Heart left ventricle (tissue), 16 donors: ENCODE results near the gene MID1IP1. TPM values are rescaled to one million over a fixed set of nuclear protein-coding genes. Genes with fewer than 3 reads are reported as not detected.

Source experiments
- ATAC-seq, 4 donors: fragments of 200-7000 bp; cut with Tn5 transposase; one replicate each; pipeline ENCODE4 v1.9.1; 2020 to 2022; ENCODE audit warnings: moderate library complexity in 4 of 4, mild to moderate bottlenecking in 3 of 4, moderate number of reproducible peaks in 1 of 4
- DNase-seq, 5 donors: peaks; one replicate each; pipeline ENCODE4 v3.0.0-alpha.2; 2020
- H3K27ac ChIP-seq, 12 donors: fragments of 200-600 bp; sonication (generic) in 4 of 12; one replicate each; pipeline versions ENCODE4 v1.5.0 to v1.8.0; 2016 to 2022; ENCODE audit warnings: mild to moderate bottlenecking in 2 of 12
- H3K27me3 ChIP-seq, 9 donors: fragments of 200-600 bp; sonication (generic) in 2 of 9; one replicate each; pipeline versions ENCODE4 v1.5.1 to v1.8.0; 2016 to 2022; ENCODE audit warnings: mild to moderate bottlenecking in 3 of 9
- H3K36me3 ChIP-seq, 9 donors: fragments of 200-600 bp; sonication (generic) in 2 of 9; one replicate each; pipeline versions ENCODE4 v1.5.0 to v1.8.0; 2018 to 2022; ENCODE audit warnings: mild to moderate bottlenecking in 2 of 9
- H3K4me1 ChIP-seq, 12 donors: fragments of 200-600 bp; sonication (generic) in 4 of 12; one replicate each; pipeline versions ENCODE4 v1.5.0 to v1.8.0; 2016 to 2022; ENCODE audit warnings: mild to moderate bottlenecking in 3 of 12
- H3K4me3 ChIP-seq, 12 donors: fragments of 200-600 bp; sonication (generic) in 4 of 12; one replicate each; pipeline versions ENCODE4 v1.5.0 to v1.8.0; 2017 to 2022; ENCODE audit warnings: mild to moderate bottlenecking in 9 of 12, moderate library complexity in 4 of 12
- H3K9me3 ChIP-seq, 12 donors: fragments of 200-600 bp; sonication (generic) in 4 of 12; one replicate each; pipeline versions ENCODE4 v1.5.0 to v1.8.0; 2016 to 2022; ENCODE audit warnings: mild to moderate bottlenecking in 1 of 12
- POLR2A ChIP-seq, 2 donors: fragments of 450-650 bp; IDR thresholded peaks; one replicate each; pipeline ENCODE4 v1.6.1; 2017; ENCODE audit warnings: antibody characterized with exemption in 2 of 2, mild to moderate bottlenecking in 2 of 2, moderate library complexity in 2 of 2
- WGBS, 4 donors: extraction: QIAGEN DNeasy Blood & Tissue Kit in 2 of 4; methylation state at CpG; one replicate each; pipeline versions ENCODE4 v1.1.5 to v1.1.7; 2013 to 2018; 5-methylcytosine and 5-hydroxymethylcytosine counted together
- intact Hi-C, 10 donors: fragments of 100-400 bp; cut with DNase I; formaldehyde crosslinking; loops; one replicate each; pipeline versions ENCODE4 v1.11.1 to v1.14.2; 2022
- polyA plus RNA-seq, 2 donors: library from polyadenylated mRNA; stranded (reverse); fragments of 200-250 nt; gene quantifications; one replicate each; pipeline ENCODE4 v1.2.3, GENCODE V29; 2013
- total RNA-seq, 9 donors: library from RNA; depleted of rRNA in 2 of 9; stranded (reverse); fragments of >200 nt in 2 of 9; fragmentation: NEBNext Ultra II Directional in 3 of 9; extraction: Animal tissue kit (Norgen Biotek cat#: 25700) in 3 of 9; gene quantifications; one replicate each; pipeline versions ENCODE4 v1.1.0 to v1.2.4, GENCODE V29; 2016 to 2023
- TF ChIP-seq, protein P1 (sequence below), 12 donors: fragments of 200-600 bp; sonication (generic) in 4 of 12; IDR thresholded peaks; one replicate each; pipeline versions ENCODE4 v1.5.0 to v1.8.0; 2018 to 2022; ENCODE audit warnings: antibody characterized with exemption in 12 of 12, mild to moderate bottlenecking in 5 of 12
- donor health status: ischemic (EF 13 %, LVEDD 7.1; RV severe dilation, severe dysfunction).
- donor health status: healthy with polysubstance abuse.
- donor health status: DM: no; HTN: yes; CAD: no.
- donor health status: DM: no; HTN: no; CAD: no.
- donor health status: ischemic (EF 25% LVEDD 6.9; RV normal size, moderate dysfunction).
- donor health status: ischemic (EF 25% LVEDD 5.7; RV mildly dilated, moderate dysfunction).
- donor health status: healthy.
- donor health status: DM: yes; HTN: yes; CAD: no.
- donor health status: ischemic (EF 35%, LVEDD 5.7; RV mildly dilated, moderate dysfunction).
- donor health status: nonischemic (EF 11% LVEDD 7.7; RV severe dilation, severe dysfunction).
- donor health status: DM: yes; HTN: yes; CAD: no.
- donor health status: PGD.
- donor health status: ischemic (EF 29% LVEDD 5.4; RV normal size, mild dysfunction).
- donor health status: nonischemic (EF 23%, LVEDD 6.1; RV moderate dilation, normal function).

MID1IP1 gene
- total and polyA plus RNA-seq, 11 donors = 19.2 to 146 (median 34.5) TPM

GRCh38 chrX:38760883-38761282 is 40.4 kb upstream of the MID1IP1 start:
- no peak overlapping the region for H3K4me3 ChIP-seq
- TF ChIP-seq, protein P1, sequence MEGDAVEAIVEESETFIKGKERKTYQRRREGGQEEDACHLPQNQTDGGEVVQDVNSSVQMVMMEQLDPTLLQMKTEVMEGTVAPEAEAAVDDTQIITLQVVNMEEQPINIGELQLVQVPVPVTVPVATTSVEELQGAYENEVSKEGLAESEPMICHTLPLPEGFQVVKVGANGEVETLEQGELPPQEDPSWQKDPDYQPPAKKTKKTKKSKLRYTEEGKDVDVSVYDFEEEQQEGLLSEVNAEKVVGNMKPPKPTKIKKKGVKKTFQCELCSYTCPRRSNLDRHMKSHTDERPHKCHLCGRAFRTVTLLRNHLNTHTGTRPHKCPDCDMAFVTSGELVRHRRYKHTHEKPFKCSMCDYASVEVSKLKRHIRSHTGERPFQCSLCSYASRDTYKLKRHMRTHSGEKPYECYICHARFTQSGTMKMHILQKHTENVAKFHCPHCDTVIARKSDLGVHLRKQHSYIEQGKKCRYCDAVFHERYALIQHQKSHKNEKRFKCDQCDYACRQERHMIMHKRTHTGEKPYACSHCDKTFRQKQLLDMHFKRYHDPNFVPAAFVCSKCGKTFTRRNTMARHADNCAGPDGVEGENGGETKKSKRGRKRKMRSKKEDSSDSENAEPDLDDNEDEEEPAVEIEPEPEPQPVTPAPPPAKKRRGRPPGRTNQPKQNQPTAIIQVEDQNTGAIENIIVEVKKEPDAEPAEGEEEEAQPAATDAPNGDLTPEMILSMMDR (IDR thresholded peaks at IDR 0.05) = no peak
- H3K27me3 ChIP-seq = peaks cover 0 to 19% (median 0%) of the 10 kb centered on the region in 9 donors
- no peaks in the 10 kb centered on the region for H3K36me3 ChIP-seq
- no peak overlapping the region for H3K27ac ChIP-seq
- WGBS, 4 donors = 67 to 96% (median 82%) methylated on average over 1 of the region's 1 CpG
- ATAC-seq = no peak
- DNase-seq = no peak
- H3K4me1 ChIP-seq = no peaks in the 10 kb centered on the region
- intact Hi-C loops = loop anchor here in 5 of 10 donors (10.0 kb wide), 5 partner anchors 224 to 484 kb away; no protein-coding TSS in a partner anchor
- H3K9me3 ChIP-seq = no peaks in the 10 kb centered on the region

DNA sequence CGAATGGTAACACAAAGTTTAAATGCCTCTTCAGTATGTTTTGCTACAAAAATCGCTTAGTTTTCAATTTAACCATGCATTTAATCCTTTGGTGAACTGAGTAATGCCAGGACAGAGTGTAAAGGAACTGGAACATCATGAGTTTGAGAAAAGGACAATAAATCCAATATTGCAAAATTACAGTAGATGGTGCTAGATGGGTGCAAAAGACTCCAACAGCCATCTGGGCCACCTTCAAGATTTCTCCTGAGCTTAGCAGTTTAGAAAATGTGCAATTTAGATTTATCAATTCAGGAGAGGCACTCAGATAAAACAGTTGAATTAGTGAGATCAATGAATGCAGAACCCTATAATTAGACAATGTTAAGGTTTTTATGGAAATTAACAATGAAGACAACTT is 33.2 kb upstream of the MID1IP1 start:
- WGBS, 4 donors = 38 to 71% (median 47%) methylated on average over 2 of the region's 2 CpGs
- no peak for ATAC-seq
- no peak for DNase-seq
- no peaks in the 10 kb centered on the region for H3K36me3 ChIP-seq
- H3K4me1 ChIP-seq = no peaks in the 10 kb centered on the region
- no peaks in the 10 kb centered on the region for H3K9me3 ChIP-seq
- H3K4me3 ChIP-seq = no peak overlapping the region
- TF ChIP-seq, protein P1 (IDR thresholded peaks at IDR 0.05) = peak in 11 of 12 donors; percentile 19 to 58 (median 34)
- TF ChIP-seq POLR2A (IDR thresholded peaks at IDR 0.05) = no peak
- H3K27me3 ChIP-seq = peaks cover 0 to 10% (median 0%) of the 10 kb centered on the region in 9 donors
- H3K27ac ChIP-seq = no peak overlapping the region
- intact Hi-C loops = loop anchor here in 9 of 10 donors (2.0 to 10.0 kb wide), 11 partner anchors 214 to 477 kb away; no protein-coding TSS in a partner anchor

GRCh38 chrX:38770152-38770551 is 31.1 kb upstream of the MID1IP1 start:
- WGBS, 4 donors = 57 to 92% (median 85%) methylated on average over 10 of the region's 10 CpGs

DNA sequence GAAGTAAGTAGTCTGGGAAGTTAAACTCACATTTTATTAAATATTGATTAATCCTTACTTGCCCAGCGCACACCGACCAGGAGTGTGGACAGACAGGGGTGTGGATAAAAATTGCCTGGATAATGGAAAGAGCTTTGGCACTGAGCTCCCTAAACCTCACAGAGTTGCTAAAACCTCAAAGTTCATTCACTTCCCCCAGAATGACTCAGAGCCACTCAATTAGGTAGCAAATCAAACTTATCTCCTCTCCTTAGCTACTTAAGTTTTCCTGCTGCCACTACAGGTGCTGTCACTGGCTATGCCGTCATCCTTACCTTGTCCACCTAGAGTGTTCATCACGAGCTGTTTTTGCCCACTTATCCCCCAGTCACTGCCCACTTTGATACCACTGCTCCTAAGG is 27.0 kb upstream of the MID1IP1 start:
- Histone ChIP-seq H3K36me3 (no peaks in the 10 kb centered on the region), H3K27ac (no peak overlapping the region), H3K9me3 (no peaks in the 10 kb centered on the region), H3K4me3 (no peak overlapping the region), H3K27me3 (peaks cover 0 to 10% (median 0%) of the 10 kb centered on the region in 9 donors), H3K4me1 (no peaks in the 10 kb centered on the region)
- intact Hi-C loops = loop anchor here in 1 of 10 donors (10.0 kb wide), 1 partner anchor 211 kb away; no protein-coding TSS in a partner anchor
- no peak for TF ChIP-seq POLR2A (IDR thresholded peaks at IDR 0.05)
- TF ChIP-seq, protein P1 (IDR thresholded peaks at IDR 0.05) = no peak
- 66 to 87% (median 81%) methylated on average over 4 of the region's 4 CpGs for WGBS, 4 donors
- ATAC-seq = no peak
- no peak for DNase-seq

More at GRCh38 chrX:38770152-38770551, 31.1 kb upstream of the MID1IP1 start:
- Histone ChIP-seq H3K27ac (no peak overlapping the region), H3K9me3 (no peaks in the 10 kb centered on the region), H3K36me3 (no peaks in the 10 kb centered on the region), H3K4me1 (no peaks in the 10 kb centered on the region), H3K27me3 (peaks cover 0 to 10% (median 0%) of the 10 kb centered on the region in 9 donors), H3K4me3 (no peak overlapping the region)
- ATAC-seq (no peak), DNase-seq (no peak)
- intact Hi-C loops = loop anchor here in 1 of 10 donors (10.0 kb wide), 1 partner anchor 215 kb away; no protein-coding TSS in a partner anchor
- TF ChIP-seq POLR2A (IDR thresholded peaks at IDR 0.05) = no peak
- TF ChIP-seq, protein P1 (IDR thresholded peaks at IDR 0.05) = no peak
